Measurements from ENCODE around the gene ARHGEF11. TPM values are rescaled to one million over a fixed set of nuclear protein-coding genes. Genes with fewer than 3 reads are reported as not detected.

Gene ARHGEF11
- total RNA-seq, 1 donor from 2014 or later = 52.7 TPM

DNA sequence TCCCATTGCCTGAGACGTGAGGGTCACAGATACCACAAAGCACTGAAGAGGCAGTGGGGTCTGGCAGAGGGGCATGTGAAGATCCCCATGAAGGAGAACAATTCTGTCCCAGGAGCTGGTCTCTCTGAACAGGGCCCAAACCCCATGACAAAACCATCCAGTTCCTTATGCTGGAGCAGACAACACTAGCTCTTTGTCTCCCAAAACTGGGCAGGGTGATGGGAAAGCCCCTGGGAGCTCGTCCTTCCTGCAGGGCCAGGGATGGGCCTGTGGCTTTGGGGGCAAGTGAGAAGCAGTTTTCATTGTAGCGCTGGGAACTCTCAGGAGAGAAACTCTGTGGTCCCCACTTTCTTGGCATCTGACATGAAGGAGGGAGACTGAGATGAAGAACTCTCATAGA, 45.2 kb upstream of the ARHGEF11 start:
- TF ChIP-seq, protein P1, sequence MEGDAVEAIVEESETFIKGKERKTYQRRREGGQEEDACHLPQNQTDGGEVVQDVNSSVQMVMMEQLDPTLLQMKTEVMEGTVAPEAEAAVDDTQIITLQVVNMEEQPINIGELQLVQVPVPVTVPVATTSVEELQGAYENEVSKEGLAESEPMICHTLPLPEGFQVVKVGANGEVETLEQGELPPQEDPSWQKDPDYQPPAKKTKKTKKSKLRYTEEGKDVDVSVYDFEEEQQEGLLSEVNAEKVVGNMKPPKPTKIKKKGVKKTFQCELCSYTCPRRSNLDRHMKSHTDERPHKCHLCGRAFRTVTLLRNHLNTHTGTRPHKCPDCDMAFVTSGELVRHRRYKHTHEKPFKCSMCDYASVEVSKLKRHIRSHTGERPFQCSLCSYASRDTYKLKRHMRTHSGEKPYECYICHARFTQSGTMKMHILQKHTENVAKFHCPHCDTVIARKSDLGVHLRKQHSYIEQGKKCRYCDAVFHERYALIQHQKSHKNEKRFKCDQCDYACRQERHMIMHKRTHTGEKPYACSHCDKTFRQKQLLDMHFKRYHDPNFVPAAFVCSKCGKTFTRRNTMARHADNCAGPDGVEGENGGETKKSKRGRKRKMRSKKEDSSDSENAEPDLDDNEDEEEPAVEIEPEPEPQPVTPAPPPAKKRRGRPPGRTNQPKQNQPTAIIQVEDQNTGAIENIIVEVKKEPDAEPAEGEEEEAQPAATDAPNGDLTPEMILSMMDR (conservative IDR thresholded peaks at IDR 0.05) = no peak
- no peak overlapping the region for H3K27ac Mint-ChIP-seq (ENCODE audit: unreplicated experiment)
- no peaks in the 10 kb centered on the region for H3K36me3 Mint-ChIP-seq (ENCODE audit: low read depth)
- no peak overlapping the region for H3K4me3 Mint-ChIP-seq
- DNase-seq (ENCODE audit: low read depth, low spot score) = no peak
- H3K27me3 Mint-ChIP-seq (ENCODE audit: low read depth) = no peaks in the 10 kb centered on the region
- H3K4me1 Mint-ChIP-seq = peaks cover 20% of the 10 kb centered on the region
- no peaks in the 10 kb centered on the region for H3K9me3 Mint-ChIP-seq

DNA sequence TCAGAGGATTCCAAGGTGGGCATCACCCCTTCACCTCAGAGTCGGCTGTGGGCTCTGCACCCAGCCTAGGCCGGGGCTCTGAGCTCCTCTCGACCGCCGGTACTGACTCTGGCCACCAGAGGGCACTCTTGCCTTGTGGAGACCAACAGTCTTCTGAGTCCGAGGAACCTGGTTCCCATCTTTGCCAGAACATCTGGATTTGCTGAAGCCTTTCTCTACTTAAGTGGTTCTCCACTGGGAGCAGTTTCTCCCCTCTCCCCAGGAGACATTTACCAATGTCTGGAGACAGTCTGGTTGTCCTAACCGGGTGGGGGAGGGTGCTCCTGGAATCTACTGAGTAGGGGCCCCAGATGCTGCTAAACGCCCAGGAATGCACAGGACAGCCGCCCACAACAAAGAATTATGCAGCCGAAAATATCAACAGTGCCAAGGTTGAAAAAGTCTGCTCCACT, 44.7 kb upstream of the ARHGEF11 start:
- Mint-ChIP-seq H3K4me3 (no peak overlapping the region), H3K36me3 (ENCODE audit: low read depth) (no peaks in the 10 kb centered on the region), H3K9me3 (no peaks in the 10 kb centered on the region), H3K27me3 (ENCODE audit: low read depth) (no peaks in the 10 kb centered on the region), H3K27ac (ENCODE audit: unreplicated experiment) (peak overlapping the region; percentile 64), H3K4me1 (peaks cover 20% of the 10 kb centered on the region)
- DNase-seq (ENCODE audit: low read depth, low spot score) = peak; percentile 98
- TF ChIP-seq, protein P1 (conservative IDR thresholded peaks at IDR 0.05) = peak; percentile 98

DNA sequence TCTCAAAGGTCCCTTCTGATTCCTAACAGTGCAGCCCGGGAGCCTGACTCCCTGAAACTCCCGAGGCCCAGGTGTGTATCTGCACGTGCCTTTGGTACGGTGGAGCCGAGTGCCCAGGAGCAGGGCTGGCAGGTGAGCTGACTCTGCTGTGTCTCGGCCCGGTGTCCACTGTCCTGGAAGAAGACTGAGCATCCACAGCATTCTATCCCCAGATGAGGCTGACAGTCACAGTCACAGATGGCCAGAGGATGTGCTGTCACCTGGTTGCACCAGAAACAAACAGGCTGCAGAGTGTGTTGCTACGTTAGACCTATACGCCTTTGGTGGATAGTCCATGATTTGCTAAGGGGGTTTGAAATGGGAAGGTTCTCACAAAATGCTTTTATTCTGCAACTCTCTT, 44.2 kb upstream of the ARHGEF11 start:
- Mint-ChIP-seq H3K27me3 (ENCODE audit: low read depth) (no peaks in the 10 kb centered on the region), H3K9me3 (no peaks in the 10 kb centered on the region), H3K36me3 (ENCODE audit: low read depth) (no peaks in the 10 kb centered on the region), H3K4me3 (no peak overlapping the region), H3K27ac (ENCODE audit: unreplicated experiment) (peak overlapping the region; percentile 64), H3K4me1 (peaks cover 20% of the 10 kb centered on the region)
- TF ChIP-seq, protein P1 (conservative IDR thresholded peaks at IDR 0.05) = no peak
- DNase-seq (ENCODE audit: low read depth, low spot score) = no peak

DNA sequence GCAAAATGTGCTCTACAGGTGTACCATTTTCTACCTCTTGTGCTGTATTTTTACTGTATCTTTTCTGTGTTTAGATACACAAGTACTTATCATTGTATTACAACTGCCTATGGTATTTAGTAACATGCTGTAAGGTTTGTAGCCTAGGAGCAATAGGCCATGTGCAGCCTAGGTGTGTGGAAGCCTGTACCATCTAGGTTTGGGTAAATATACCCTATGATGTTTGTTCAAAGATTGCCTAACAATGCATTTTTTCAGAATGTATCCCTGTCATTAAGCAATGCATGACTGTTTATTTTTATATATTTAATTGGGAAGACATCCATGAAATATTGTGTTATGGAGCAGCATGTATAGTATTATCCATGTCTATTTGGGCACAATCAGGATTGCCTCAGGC, 43.1 kb upstream of the ARHGEF11 start:
- no peaks in the 10 kb centered on the region for H3K9me3 Mint-ChIP-seq
- TF ChIP-seq, protein P1 (conservative IDR thresholded peaks at IDR 0.05) = no peak
- no peak overlapping the region for H3K27ac Mint-ChIP-seq (ENCODE audit: unreplicated experiment)
- H3K27me3 Mint-ChIP-seq (ENCODE audit: low read depth) = no peaks in the 10 kb centered on the region
- no peak overlapping the region for H3K4me3 Mint-ChIP-seq
- peaks cover 11% of the 10 kb centered on the region for H3K4me1 Mint-ChIP-seq
- no peak for DNase-seq (ENCODE audit: low read depth, low spot score)
- H3K36me3 Mint-ChIP-seq (ENCODE audit: low read depth) = no peaks in the 10 kb centered on the region

DNA sequence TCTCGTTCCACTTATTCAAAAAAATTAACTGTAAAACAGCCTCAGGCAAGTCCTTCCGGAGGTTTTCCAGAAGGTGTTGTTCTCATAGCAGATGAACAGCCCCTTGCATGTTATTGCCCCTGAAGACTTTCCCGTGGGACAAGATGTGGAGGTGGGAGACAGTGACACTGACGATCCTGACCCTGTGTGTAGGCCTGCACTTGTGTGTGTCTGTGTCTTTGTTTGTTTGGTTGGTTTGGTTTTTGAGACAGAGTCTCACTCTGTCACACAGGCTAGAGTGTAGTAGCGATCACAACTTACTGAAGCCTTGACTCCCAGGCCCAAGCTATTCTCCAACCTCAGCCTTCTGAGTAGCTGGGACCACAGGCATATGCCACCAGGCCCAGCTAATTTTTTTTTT, 41.5 kb upstream of the ARHGEF11 start:
- H3K27ac Mint-ChIP-seq (ENCODE audit: unreplicated experiment) = peak overlapping the region; percentile 86
- no peak for DNase-seq (ENCODE audit: low read depth, low spot score)
- TF ChIP-seq, protein P1 (conservative IDR thresholded peaks at IDR 0.05) = no peak
- no peaks in the 10 kb centered on the region for H3K36me3 Mint-ChIP-seq (ENCODE audit: low read depth)
- no peak overlapping the region for H3K4me3 Mint-ChIP-seq
- H3K27me3 Mint-ChIP-seq (ENCODE audit: low read depth) = no peaks in the 10 kb centered on the region
- peaks cover 9% of the 10 kb centered on the region for H3K4me1 Mint-ChIP-seq
- H3K9me3 Mint-ChIP-seq = no peaks in the 10 kb centered on the region

DNA sequence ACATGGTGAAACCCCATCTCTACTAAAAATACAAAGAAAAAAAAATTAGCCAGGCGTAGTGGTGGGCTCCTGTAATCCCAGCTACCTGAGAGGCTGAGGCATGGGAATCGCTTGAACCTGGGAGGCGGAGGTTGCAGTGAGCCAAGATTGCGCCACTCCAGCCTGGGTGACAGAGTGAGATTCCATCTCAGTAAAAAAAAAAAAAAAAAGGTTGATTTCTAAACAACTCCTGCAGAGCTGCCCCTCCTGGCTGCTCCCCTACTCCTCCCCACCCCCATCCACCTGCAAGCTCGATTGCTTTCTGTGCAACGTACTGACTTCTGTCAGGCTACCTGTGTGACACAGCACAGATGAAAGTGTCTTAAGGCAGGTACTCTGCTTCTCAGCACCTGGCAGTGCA, 40.8 kb upstream of the ARHGEF11 start:
- Mint-ChIP-seq H3K9me3 (no peaks in the 10 kb centered on the region), H3K4me3 (no peak overlapping the region), H3K27me3 (ENCODE audit: low read depth) (no peaks in the 10 kb centered on the region), H3K27ac (ENCODE audit: unreplicated experiment) (no peak overlapping the region), H3K4me1 (peaks cover 12% of the 10 kb centered on the region), H3K36me3 (ENCODE audit: low read depth) (no peaks in the 10 kb centered on the region)
- TF ChIP-seq, protein P1 (conservative IDR thresholded peaks at IDR 0.05) = no peak
- DNase-seq (ENCODE audit: low read depth, low spot score) = no peak
